Measurements from ENCODE around the gene WDR33.

WDR33 gene

GRCh38 chr2:127707890-127708648, 102.9 kb downstream of the WDR33 start:
- H3K4me3 ChIP-seq (ENCODE audit: low read depth, low read length), result no peak overlapping the region
- no peak for TF ChIP-seq CTCF (IDR thresholded peaks at IDR 0.05; ENCODE audit: low read depth, low read length, missing control alignments)
- no peak for DNase-seq (ENCODE audit: low read depth)

GRCh38 chr2:127706215-127706990, 104.6 kb downstream of the WDR33 start:
- no peak for DNase-seq (ENCODE audit: low read depth)
- no peak overlapping the region for H3K4me3 ChIP-seq (ENCODE audit: low read depth, low read length)
- no peak for TF ChIP-seq CTCF (IDR thresholded peaks at IDR 0.05; ENCODE audit: low read depth, low read length, missing control alignments)

GRCh38 chr2:127705391-127706065, 105.4 kb downstream of the WDR33 start:
- TF ChIP-seq CTCF (IDR thresholded peaks at IDR 0.05; ENCODE audit: low read depth, low read length, missing control alignments), result no peak
- DNase-seq (ENCODE audit: low read depth), result no peak
- H3K4me3 ChIP-seq (ENCODE audit: low read depth, low read length), result no peak overlapping the region

- TF ChIP-seq CTCF (IDR thresholded peaks at IDR 0.05; ENCODE audit: low read depth, low read length, missing control alignments), result no peak
- DNase-seq (ENCODE audit: low read depth), result no peak
- no peak overlapping the region for H3K4me3 ChIP-seq (ENCODE audit: low read depth, low read length)
These were observed 106.2 kb downstream of the WDR33 start for GRCh38 chr2:127704641-127705390.

- no peak for DNase-seq (ENCODE audit: low read depth)
- no peak overlapping the region; the same call in 1 of the 2 replicates for H3K4me3 ChIP-seq (ENCODE audit: low read depth, low read length)
- no peak for TF ChIP-seq CTCF (IDR thresholded peaks at IDR 0.05; ENCODE audit: low read depth, low read length, missing control alignments)
These were observed 107.7 kb downstream of the WDR33 start for GRCh38 chr2:127703282-127703681.

- H3K4me3 ChIP-seq (ENCODE audit: low read depth, low read length), result peak overlapping the region; percentile 60
- no peak for DNase-seq (ENCODE audit: low read depth)
- TF ChIP-seq CTCF (IDR thresholded peaks at IDR 0.05; ENCODE audit: low read depth, low read length, missing control alignments), result no peak
These were observed 108.5 kb downstream of the WDR33 start for GRCh38 chr2:127702395-127703009.

Measured in GM12864 (cell line).